ENCODE measurements around the gene ASAH2.

Gene ASAH2

GRCh38 chr10:50251394-50251793 is at the start of gene ASAH2:
TSS of gene ASAH2 (minus strand) at chr10:50251516. CDS start at chr10:50248610, 2,906 bp downstream.
- H3K4me1 ChIP-seq (ENCODE audit: control insufficient read depth, insufficient read depth, low read length), result no peaks in the 10 kb centered on the region
- no peak within 1 kb of the TSS for H3K27ac ChIP-seq (ENCODE audit: low read depth, low read length)
- H3K9ac ChIP-seq (ENCODE audit: low read length), result no peak within 1 kb of the TSS
- no peaks in the 10 kb centered on the region for H3K27me3 ChIP-seq (ENCODE audit: control insufficient read depth, insufficient read depth, low read length)
- no peak within 1 kb of the TSS for H3K4me3 ChIP-seq (ENCODE audit: low read length)
- H3K36me3 ChIP-seq (ENCODE audit: control insufficient read depth, insufficient read depth, low read length), result no peaks in the 10 kb centered on the region

GRCh38 chr10:50299948-50300669 is 48.8 kb upstream of the ASAH2 start:
- Histone ChIP-seq H3K9ac (ENCODE audit: low read length) (no peak overlapping the region), H3K27ac (ENCODE audit: low read depth, low read length) (no peak overlapping the region), H3K4me3 (ENCODE audit: low read length) (no peak overlapping the region), H3K27me3 (ENCODE audit: control insufficient read depth, insufficient read depth, low read length) (no peaks in the 10 kb centered on the region), H3K4me1 (ENCODE audit: control insufficient read depth, insufficient read depth, low read length) (no peaks in the 10 kb centered on the region), H3K36me3 (ENCODE audit: control insufficient read depth, insufficient read depth, low read length) (no peaks in the 10 kb centered on the region)

- Histone ChIP-seq H3K4me3 (ENCODE audit: low read length) (no peak overlapping the region), H3K27ac (ENCODE audit: low read depth, low read length) (no peak overlapping the region), H3K9ac (ENCODE audit: low read length) (no peak overlapping the region), H3K36me3 (ENCODE audit: control insufficient read depth, insufficient read depth, low read length) (no peaks in the 10 kb centered on the region), H3K27me3 (ENCODE audit: control insufficient read depth, insufficient read depth, low read length) (no peaks in the 10 kb centered on the region), H3K4me1 (ENCODE audit: control insufficient read depth, insufficient read depth, low read length) (no peaks in the 10 kb centered on the region)
These were observed 44.1 kb upstream of the ASAH2 start for GRCh38 chr10:50295367-50295766.

GRCh38 chr10:50294582-50294981 is 43.3 kb upstream of the ASAH2 start:
- Histone ChIP-seq H3K27ac (ENCODE audit: low read depth, low read length) (no peak overlapping the region), H3K4me3 (ENCODE audit: low read length) (no peak overlapping the region), H3K27me3 (ENCODE audit: control insufficient read depth, insufficient read depth, low read length) (no peaks in the 10 kb centered on the region), H3K4me1 (ENCODE audit: control insufficient read depth, insufficient read depth, low read length) (no peaks in the 10 kb centered on the region), H3K36me3 (ENCODE audit: control insufficient read depth, insufficient read depth, low read length) (no peaks in the 10 kb centered on the region), H3K9ac (ENCODE audit: low read length) (no peak overlapping the region)

GRCh38 chr10:50293513-50294313 is 42.4 kb upstream of the ASAH2 start:
- H3K36me3 ChIP-seq (ENCODE audit: control insufficient read depth, insufficient read depth, low read length), result no peaks in the 10 kb centered on the region
- no peak overlapping the region for H3K27ac ChIP-seq (ENCODE audit: low read depth, low read length)
- H3K9ac ChIP-seq (ENCODE audit: low read length), result no peak overlapping the region
- no peaks in the 10 kb centered on the region for H3K4me1 ChIP-seq (ENCODE audit: control insufficient read depth, insufficient read depth, low read length)
- no peak overlapping the region for H3K4me3 ChIP-seq (ENCODE audit: low read length)
- no peaks in the 10 kb centered on the region for H3K27me3 ChIP-seq (ENCODE audit: control insufficient read depth, insufficient read depth, low read length)

GRCh38 chr10:50291261-50291850 is 40.0 kb upstream of the ASAH2 start:
- no peaks in the 10 kb centered on the region for H3K36me3 ChIP-seq (ENCODE audit: control insufficient read depth, insufficient read depth, low read length)
- no peak overlapping the region for H3K9ac ChIP-seq (ENCODE audit: low read length)
- no peak overlapping the region for H3K4me3 ChIP-seq (ENCODE audit: low read length)
- no peaks in the 10 kb centered on the region for H3K27me3 ChIP-seq (ENCODE audit: control insufficient read depth, insufficient read depth, low read length)
- no peak overlapping the region for H3K27ac ChIP-seq (ENCODE audit: low read depth, low read length)
- H3K4me1 ChIP-seq (ENCODE audit: control insufficient read depth, insufficient read depth, low read length), result no peaks in the 10 kb centered on the region

- Histone ChIP-seq H3K27me3 (ENCODE audit: control insufficient read depth, insufficient read depth, low read length) (no peaks in the 10 kb centered on the region), H3K4me1 (ENCODE audit: control insufficient read depth, insufficient read depth, low read length) (no peaks in the 10 kb centered on the region), H3K27ac (ENCODE audit: low read depth, low read length) (no peak overlapping the region), H3K9ac (ENCODE audit: low read length) (no peak overlapping the region), H3K4me3 (ENCODE audit: low read length) (no peak overlapping the region), H3K36me3 (ENCODE audit: control insufficient read depth, insufficient read depth, low read length) (no peaks in the 10 kb centered on the region)
These were observed 37.9 kb upstream of the ASAH2 start for GRCh38 chr10:50289196-50289595.

- H3K27ac ChIP-seq (ENCODE audit: low read depth, low read length), result no peak overlapping the region
- H3K27me3 ChIP-seq (ENCODE audit: control insufficient read depth, insufficient read depth, low read length), result no peaks in the 10 kb centered on the region
- no peak overlapping the region for H3K4me3 ChIP-seq (ENCODE audit: low read length)
- no peaks in the 10 kb centered on the region for H3K4me1 ChIP-seq (ENCODE audit: control insufficient read depth, insufficient read depth, low read length)
- no peaks in the 10 kb centered on the region for H3K36me3 ChIP-seq (ENCODE audit: control insufficient read depth, insufficient read depth, low read length)
- H3K9ac ChIP-seq (ENCODE audit: low read length), result no peak overlapping the region
These were observed 35.9 kb upstream of the ASAH2 start for GRCh38 chr10:50286996-50287803.

GRCh38 chr10:50286517-50286916 is 35.2 kb upstream of the ASAH2 start:
- Histone ChIP-seq H3K27ac (ENCODE audit: low read depth, low read length) (no peak overlapping the region), H3K4me3 (ENCODE audit: low read length) (no peak overlapping the region)

GRCh38 chr10:50281967-50282522 is 30.7 kb upstream of the ASAH2 start:
- H3K36me3 ChIP-seq (ENCODE audit: control insufficient read depth, insufficient read depth, low read length), result no peaks in the 10 kb centered on the region

More at GRCh38 chr10:50286517-50286916, 35.2 kb upstream of the ASAH2 start:
- no peak overlapping the region for H3K9ac ChIP-seq (ENCODE audit: low read length)
- no peaks in the 10 kb centered on the region for H3K36me3 ChIP-seq (ENCODE audit: control insufficient read depth, insufficient read depth, low read length)
- no peaks in the 10 kb centered on the region for H3K4me1 ChIP-seq (ENCODE audit: control insufficient read depth, insufficient read depth, low read length)
- no peaks in the 10 kb centered on the region for H3K27me3 ChIP-seq (ENCODE audit: control insufficient read depth, insufficient read depth, low read length)

GRCh38 chr10:50281210-50281966 is 30.1 kb upstream of the ASAH2 start:
- no peak overlapping the region for H3K27ac ChIP-seq (ENCODE audit: low read depth, low read length)
- no peak overlapping the region for H3K9ac ChIP-seq (ENCODE audit: low read length)
- no peaks in the 10 kb centered on the region for H3K27me3 ChIP-seq (ENCODE audit: control insufficient read depth, insufficient read depth, low read length)
- H3K36me3 ChIP-seq (ENCODE audit: control insufficient read depth, insufficient read depth, low read length), result no peaks in the 10 kb centered on the region
- no peak overlapping the region for H3K4me3 ChIP-seq (ENCODE audit: low read length)
- H3K4me1 ChIP-seq (ENCODE audit: control insufficient read depth, insufficient read depth, low read length), result no peaks in the 10 kb centered on the region

More at GRCh38 chr10:50281967-50282522, 30.7 kb upstream of the ASAH2 start:
- Histone ChIP-seq H3K4me1 (ENCODE audit: control insufficient read depth, insufficient read depth, low read length) (no peaks in the 10 kb centered on the region), H3K9ac (ENCODE audit: low read length) (no peak overlapping the region), H3K27me3 (ENCODE audit: control insufficient read depth, insufficient read depth, low read length) (no peaks in the 10 kb centered on the region), H3K27ac (ENCODE audit: low read depth, low read length) (no peak overlapping the region), H3K4me3 (ENCODE audit: low read length) (no peak overlapping the region)
